ENCODE measurements around the gene SLC25A51. TPM values are rescaled to one million over a fixed set of nuclear protein-coding genes. Genes with fewer than 3 reads are reported as not detected.

Gene SLC25A51
- total RNA-seq, 3 donors from 2014 or later (not counting 1 experiment from before 2014, with no cell fraction given), result 22.2 to 35.4 (median 33.7) TPM

DNA sequence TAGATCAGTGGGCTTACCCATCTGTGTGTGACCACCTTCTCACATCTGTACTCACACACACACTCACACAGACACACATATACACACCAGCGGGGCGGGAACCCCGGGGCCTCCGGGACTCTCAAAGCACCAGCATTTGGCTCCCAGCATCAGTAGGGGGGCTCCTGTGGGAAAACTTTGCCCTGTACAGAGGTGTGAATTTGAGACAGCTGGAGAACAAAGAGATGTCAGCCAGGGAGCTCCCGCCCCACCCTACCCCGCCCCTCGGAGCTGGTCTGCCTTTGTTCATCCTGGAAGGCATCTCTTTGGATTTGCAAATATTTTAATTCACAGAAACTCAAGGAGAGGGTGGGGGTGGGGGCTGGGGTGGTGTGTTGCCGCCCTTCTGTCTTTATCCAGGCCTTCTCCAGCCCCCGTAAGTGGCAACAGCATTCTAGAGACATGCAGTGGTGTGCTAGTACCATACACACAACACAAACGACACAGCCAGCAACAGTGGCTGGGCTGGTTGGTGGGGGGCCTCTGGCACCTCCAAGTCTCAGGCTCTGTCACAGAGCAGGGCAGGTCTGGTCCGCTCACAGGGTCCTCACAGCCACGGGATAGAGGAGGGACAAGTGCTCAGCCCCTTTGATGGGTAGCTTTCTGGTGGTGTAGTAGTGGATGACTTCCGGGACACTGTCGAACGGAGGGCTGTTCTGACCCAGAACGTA is 15.5 kb upstream of the SLC25A51 start:
- H3K27me3 Mint-ChIP-seq (ENCODE audit: low read depth in 2 of 2), result no peaks in the 10 kb centered on the region
- TF ChIP-seq, protein P1, sequence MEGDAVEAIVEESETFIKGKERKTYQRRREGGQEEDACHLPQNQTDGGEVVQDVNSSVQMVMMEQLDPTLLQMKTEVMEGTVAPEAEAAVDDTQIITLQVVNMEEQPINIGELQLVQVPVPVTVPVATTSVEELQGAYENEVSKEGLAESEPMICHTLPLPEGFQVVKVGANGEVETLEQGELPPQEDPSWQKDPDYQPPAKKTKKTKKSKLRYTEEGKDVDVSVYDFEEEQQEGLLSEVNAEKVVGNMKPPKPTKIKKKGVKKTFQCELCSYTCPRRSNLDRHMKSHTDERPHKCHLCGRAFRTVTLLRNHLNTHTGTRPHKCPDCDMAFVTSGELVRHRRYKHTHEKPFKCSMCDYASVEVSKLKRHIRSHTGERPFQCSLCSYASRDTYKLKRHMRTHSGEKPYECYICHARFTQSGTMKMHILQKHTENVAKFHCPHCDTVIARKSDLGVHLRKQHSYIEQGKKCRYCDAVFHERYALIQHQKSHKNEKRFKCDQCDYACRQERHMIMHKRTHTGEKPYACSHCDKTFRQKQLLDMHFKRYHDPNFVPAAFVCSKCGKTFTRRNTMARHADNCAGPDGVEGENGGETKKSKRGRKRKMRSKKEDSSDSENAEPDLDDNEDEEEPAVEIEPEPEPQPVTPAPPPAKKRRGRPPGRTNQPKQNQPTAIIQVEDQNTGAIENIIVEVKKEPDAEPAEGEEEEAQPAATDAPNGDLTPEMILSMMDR (IDR thresholded peaks at IDR 0.05), result no peak

DNA sequence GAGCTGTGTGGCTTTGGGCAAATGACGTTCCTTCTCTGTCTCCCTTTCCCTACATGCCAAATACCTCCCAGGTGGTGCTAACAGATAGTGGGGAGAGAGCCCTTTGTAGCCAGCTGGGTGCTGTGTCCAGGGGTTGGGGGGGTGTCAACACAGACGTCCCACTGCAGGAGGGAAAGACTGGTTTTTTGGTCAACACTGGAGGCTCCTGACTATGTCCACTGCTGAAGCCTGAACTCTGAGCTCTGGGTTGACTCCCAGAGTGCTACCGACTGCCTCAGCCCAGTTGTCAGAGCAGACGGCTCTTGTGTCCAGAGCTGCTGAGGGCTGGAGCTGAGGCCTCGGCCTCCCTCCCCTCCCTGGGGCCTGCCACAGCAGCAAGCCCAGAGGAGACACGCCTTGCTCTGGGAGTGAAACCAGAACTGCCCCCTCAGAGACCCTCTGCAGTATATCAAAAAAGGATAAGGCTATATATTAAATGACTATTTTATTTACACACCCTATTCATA is 14.8 kb upstream of the SLC25A51 start:
- ATAC-seq (no peak), DNase-seq (no peak)
- peaks cover 13% of the 10 kb centered on the region for H3K4me1 ChIP-seq (ENCODE audit: control insufficient read depth, insufficient read depth, low read length)
- H3K4me3 ChIP-seq (ENCODE audit: low read length), result no peak overlapping the region
- H3K9me3 ChIP-seq (ENCODE audit: control insufficient read depth, insufficient read depth, low read length), result no peaks in the 10 kb centered on the region
- H3K27ac Mint-ChIP-seq, result no peak overlapping the region
- no peaks in the 10 kb centered on the region for H3K9me3 Mint-ChIP-seq
- no peaks in the 10 kb centered on the region for H3K36me3 Mint-ChIP-seq
- no peaks in the 10 kb centered on the region for H3K27me3 Mint-ChIP-seq (ENCODE audit: low read depth in 2 of 2)
- H3K4me1 Mint-ChIP-seq, result peaks cover 24 to 29% of the 10 kb centered on the region in 2 donors
- no peaks in the 10 kb centered on the region for H3K36me3 ChIP-seq (ENCODE audit: control insufficient read depth, insufficient read depth, low read length)
- H3K27me3 ChIP-seq (ENCODE audit: control insufficient read depth, insufficient read depth, low read length), result no peaks in the 10 kb centered on the region
- H3K4me3 Mint-ChIP-seq, result no peak overlapping the region
- H3K27ac ChIP-seq (ENCODE audit: low read length), result no peak overlapping the region
- intact Hi-C loops (cut with micrococcal nuclease), result no loop called here
- TF ChIP-seq, protein P1 (IDR thresholded peaks at IDR 0.05), result no peak
- 93% methylated on average over 4 of the region's 6 CpGs for WGBS (ENCODE audit: insufficient coverage)

More for the DNA sequence above, 15.5 kb upstream of the SLC25A51 start:
- no peaks in the 10 kb centered on the region for H3K27me3 ChIP-seq (ENCODE audit: control insufficient read depth, insufficient read depth, low read length)
- no peaks in the 10 kb centered on the region for H3K9me3 ChIP-seq (ENCODE audit: control insufficient read depth, insufficient read depth, low read length)
- H3K36me3 ChIP-seq (ENCODE audit: control insufficient read depth, insufficient read depth, low read length), result no peaks in the 10 kb centered on the region
- no peak overlapping the region for H3K4me3 ChIP-seq (ENCODE audit: low read length)
- H3K4me1 ChIP-seq (ENCODE audit: control insufficient read depth, insufficient read depth, low read length), result peaks cover 13% of the 10 kb centered on the region
- intact Hi-C loops (cut with micrococcal nuclease), result no loop called here
- no peak overlapping the region for H3K27ac ChIP-seq (ENCODE audit: low read length)
- Mint-ChIP-seq H3K4me3 (no peak overlapping the region), H3K4me1 (peaks cover 24 to 26% of the 10 kb centered on the region in 2 donors), H3K36me3 (no peaks in the 10 kb centered on the region), H3K27ac (no peak overlapping the region), H3K9me3 (no peaks in the 10 kb centered on the region)
- WGBS (ENCODE audit: insufficient coverage), result 93% methylated on average over 16 of the region's 16 CpGs
- DNase-seq (no peak), ATAC-seq (no peak)

DNA sequence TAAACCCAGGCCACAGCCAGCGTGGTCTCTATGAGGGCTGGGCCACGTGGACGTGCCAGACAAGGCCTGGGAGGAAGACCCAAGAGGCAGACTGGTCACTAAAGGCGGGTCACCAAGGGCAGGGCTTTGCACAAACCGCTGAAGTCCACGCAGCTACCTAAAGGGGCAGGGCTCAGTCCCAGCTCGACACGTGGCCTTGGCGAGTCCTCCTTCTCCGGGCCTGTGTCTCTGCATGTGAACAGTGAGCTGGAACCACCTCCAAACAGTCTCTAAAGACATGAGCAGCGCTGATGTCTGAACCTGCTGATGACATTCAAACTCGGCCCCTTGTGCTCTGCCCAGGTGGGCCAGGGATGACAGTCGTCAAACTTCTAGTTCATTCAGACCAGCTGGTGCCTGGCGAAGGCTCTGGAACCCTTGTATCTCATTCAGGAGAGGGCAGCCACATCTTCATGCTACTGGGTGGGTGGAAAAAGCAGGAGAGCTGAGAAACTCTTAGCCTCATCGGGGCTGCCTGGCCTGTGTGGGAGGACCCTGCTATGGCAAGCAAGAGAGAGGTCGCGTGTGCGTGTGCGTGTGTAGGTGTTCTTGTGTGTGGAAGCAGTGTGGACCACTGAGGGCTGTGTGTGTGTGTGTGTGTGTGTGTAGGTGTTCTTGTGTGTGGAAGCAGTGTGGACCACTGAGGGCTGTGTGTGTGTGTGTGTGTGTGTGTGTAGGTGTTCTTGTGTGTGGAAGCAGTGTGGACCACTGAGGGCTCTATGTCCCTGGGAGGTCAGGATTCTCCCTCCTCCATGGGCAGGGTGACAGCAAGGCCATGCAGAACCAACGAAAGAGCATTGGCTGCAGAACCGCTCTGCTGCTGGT is 14.1 kb upstream of the SLC25A51 start:
- Mint-ChIP-seq H3K27me3 (ENCODE audit: low read depth in 2 of 2) (no peaks in the 10 kb centered on the region), H3K27ac (peak overlapping the region; percentile 37 to 67), H3K4me1 (peaks cover 24 to 34% of the 10 kb centered on the region in 2 donors), H3K36me3 (no peaks in the 10 kb centered on the region), H3K9me3 (no peaks in the 10 kb centered on the region), H3K4me3 (peak overlapping the region; percentile 25)
- peaks cover 13% of the 10 kb centered on the region for H3K4me1 ChIP-seq (ENCODE audit: control insufficient read depth, insufficient read depth, low read length)
- H3K9me3 ChIP-seq (ENCODE audit: control insufficient read depth, insufficient read depth, low read length), result no peaks in the 10 kb centered on the region
- H3K27ac ChIP-seq (ENCODE audit: low read length), result no peak overlapping the region
- no peak for DNase-seq
- TF ChIP-seq, protein P1 (IDR thresholded peaks at IDR 0.05), result no peak
- H3K4me3 ChIP-seq (ENCODE audit: low read length), result no peak overlapping the region
- 85% methylated on average over 20 of the region's 21 CpGs for WGBS (ENCODE audit: insufficient coverage)
- ATAC-seq, result no peak
- intact Hi-C loops (cut with micrococcal nuclease), result no loop called here
- H3K36me3 ChIP-seq (ENCODE audit: control insufficient read depth, insufficient read depth, low read length), result no peaks in the 10 kb centered on the region
- H3K27me3 ChIP-seq (ENCODE audit: control insufficient read depth, insufficient read depth, low read length), result no peaks in the 10 kb centered on the region

Measured in natural killer cell (primary cell).